Measurements from ENCODE around the gene PRSS22.

The PRSS22 gene

DNA sequence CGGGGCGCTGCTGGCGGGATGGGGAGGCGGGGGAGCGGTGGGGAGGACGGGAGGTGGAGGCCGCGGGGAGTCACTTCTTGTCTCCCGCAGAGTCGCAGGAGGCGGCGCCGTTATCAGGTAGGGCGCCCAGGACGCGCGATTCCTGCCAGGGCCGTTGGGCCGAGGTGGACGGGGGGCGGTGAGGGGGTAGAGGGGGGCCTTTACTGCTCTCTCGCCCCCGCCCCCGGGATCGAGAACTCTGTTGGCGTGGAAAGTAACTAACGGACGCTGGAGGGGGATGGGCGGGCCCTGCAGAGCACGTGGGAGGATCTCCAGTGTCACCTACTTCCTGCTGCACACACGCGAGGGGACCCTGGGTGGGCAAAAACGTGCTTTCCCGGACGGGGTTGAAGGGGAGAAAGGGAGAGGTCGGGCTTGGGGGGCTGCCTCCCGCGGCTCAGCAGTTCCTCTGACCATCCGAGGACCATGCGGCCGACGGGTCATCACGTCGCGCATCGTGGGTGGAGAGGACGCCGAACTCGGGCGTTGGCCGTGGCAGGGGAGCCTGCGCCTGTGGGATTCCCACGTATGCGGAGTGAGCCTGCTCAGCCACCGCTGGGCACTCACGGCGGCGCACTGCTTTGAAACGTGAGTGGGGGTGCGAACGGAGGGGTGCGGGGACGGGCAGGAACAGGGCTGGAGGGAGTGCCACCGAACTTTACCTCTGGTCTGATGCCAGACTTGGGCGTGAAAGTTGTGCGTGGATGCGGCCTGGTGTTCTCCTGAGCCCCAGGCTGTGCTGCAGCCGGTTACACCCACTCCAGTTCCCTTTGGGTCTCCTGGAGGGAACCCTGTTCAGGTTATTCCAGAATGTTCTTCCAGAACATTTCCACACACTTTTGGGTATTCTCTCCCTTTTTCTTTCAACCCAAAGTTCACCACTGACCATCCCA lies 40.4 kb downstream of the PRSS22 start:
- in situ Hi-C loops (cut with MboI; ENCODE audit: low sequenced_read_pairs), result no loop called here

DNA sequence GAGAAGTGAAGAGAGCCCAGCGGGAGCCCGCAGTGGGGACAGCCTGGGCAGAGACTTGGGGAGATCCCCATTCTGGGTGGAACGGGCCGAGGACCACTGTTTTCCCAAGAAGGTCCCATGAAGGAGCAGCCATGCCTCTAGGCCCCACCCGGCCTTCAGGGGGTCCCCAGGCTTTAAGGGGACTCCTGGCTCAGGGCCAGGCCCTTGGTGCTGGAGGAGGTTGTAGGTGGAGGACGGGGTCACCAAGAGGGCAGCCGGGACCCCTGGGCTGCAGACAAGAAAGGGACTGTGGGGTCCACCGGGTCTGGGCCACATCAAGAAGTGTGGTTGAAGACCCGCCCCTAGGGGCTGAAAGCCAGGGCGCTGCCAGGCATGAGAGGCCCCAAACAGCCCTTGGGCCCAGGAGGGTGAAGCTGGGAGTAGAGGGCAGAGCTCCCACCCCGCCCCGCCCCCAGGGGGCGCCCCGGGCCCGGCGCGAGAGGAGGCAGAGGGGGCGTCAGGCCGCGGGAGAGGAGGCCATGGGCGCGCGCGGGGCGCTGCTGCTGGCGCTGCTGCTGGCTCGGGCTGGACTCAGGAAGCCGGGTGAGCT lies 41.1 kb downstream of the PRSS22 start, which contains the start of gene PRSS21:
Gene PRSS21, plus strand, starts transcription at position 487 of the 589 bp plus-strand sequence. Its CDS starts 32 bp downstream, at position 519.
- in situ Hi-C loops (cut with MboI; ENCODE audit: low sequenced_read_pairs), result no loop called here

DNA sequence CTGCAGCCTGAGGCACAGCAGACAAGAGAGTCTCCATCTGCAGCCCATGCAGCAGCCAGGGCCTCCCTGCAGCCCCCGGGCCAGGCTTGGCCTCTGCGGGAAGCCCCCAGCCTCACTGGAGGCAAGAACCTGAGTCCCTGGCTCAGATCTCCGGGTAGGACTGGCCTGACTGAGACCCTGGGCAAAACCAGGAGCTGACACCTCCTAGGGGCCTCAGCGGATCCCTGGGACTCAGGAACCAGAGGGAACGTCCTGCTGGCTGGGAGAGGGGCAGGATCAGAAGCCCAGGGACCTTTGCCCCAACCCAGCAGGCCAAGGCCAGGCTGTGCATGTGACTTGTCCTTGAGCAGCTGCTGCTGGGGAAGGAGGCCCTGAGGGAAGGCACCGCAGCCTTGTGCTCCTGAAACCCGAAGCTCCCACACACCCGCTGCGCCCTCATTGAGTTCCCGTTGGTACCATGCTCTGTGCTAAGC lies 42.6 kb downstream of the PRSS22 start:
- in situ Hi-C loops (cut with MboI; ENCODE audit: low sequenced_read_pairs), result no loop called here

DNA sequence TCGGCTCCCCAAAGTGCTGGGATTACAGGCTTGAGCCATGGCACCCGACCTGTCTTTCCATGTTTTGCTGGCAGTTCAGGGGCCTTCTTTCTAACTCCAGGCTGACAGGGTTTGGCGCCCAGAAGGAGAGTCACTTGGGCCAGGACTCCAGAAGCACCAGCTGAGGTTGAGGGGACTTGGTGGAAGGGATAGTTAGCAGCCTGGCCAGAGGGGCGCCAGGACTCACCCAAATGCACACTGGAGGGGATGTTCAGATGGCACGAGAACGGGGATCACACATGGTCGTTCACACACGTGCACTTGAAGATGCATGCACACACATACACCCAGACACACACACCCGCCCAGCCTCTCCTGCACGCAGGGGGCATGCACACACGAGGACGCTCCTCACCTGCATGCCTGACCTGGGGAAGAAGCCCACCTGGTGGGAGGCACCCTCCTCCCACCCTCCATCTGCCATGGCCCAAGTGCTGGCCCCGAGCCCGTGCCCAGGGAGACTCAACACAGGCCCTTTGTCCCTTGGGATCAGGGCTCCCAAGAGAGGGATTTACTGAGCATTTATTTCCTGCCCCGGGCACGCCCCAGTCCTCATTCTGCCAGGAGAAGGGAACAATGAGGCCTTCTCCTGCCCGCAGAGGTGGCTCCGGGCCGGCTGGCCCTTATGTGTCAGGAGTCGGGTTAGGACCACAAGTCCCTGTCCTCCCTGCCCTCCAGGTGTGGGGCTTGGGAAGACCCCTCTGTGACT lies 43.2 kb downstream of the PRSS22 start:
- in situ Hi-C loops (cut with MboI; ENCODE audit: low sequenced_read_pairs), result no loop called here

DNA sequence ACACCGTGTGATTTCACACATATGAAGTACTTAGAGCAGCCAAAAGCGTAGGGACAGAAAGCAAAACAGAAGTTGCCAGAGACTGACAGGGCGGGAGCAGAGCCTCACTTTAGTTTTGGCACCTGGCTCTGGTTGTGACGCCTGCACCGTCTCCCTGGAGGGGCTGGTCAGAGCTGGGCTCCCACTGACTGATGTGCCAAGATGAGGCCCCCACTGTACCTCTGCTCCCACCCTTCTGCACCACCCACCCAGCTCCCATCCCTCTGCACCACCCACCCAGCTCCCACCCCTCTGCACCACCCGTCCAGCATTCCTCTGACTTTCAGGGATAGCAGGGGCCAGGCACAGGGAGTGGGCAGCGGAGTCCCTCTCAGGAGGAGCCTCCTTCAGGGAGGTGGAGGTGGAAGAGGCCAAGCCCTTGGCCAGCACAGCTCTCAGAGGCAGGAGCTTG lies 44.2 kb downstream of the PRSS22 start:
- in situ Hi-C loops (cut with MboI; ENCODE audit: low sequenced_read_pairs), result no loop called here

DNA sequence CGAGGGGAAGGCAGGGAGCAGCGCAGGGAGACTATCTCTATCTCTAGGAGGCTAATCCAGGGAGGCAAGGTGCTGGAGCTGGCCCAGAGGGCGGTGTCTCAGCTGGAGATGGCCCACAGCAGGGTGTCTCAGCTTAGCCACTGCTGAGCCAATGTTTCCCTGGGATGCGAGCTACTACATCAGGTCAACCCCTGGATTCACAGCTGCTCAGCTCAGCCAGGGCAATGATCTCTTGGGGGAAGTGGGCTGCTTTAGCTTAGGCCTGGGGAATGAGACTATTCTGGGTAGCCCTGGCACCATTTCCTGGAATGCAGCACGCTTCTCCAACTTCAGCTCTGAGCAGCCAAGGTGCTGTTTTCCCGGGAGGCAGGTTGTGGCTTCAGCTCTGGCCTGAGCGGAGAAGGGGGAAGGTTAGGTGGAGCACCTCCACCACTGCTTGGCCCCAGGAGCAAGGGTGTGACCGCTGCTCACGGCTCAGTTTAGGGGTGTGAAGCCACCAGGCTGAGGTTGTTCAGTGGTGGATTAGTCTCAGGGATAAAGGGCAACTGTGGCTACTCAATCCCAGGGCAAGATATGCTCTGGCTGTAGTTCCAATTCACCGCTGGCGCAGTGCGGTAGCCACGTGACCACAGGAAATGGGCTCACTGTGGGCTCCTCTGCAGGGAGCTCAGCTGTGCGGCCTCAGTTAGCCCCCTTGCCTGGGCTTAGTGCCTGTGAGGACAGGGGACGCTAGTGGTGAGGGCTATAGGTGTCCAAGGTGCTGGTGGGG lies 46.1 kb downstream of the PRSS22 start:
- in situ Hi-C loops (cut with MboI; ENCODE audit: low sequenced_read_pairs), result no loop called here

DNA sequence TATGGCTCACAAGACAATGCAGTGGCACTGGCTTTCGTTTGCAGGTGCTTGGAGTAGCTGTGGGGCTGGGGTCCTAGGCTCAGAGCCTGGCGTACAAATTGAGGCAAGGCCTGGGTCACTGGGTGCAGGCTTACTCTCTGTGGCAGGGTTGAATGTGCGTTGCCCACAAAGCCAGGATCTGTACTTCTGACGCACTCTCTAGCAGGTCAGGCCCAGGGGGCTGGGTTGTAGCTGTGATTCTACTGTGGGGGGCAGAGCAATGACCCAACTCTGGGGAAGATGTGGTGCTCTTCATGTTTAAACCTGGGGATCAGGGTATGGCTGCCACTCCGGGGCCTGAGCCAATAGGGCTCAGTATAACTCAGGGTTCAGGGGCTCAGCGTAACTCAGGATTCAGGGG lies 47.3 kb downstream of the PRSS22 start:
- in situ Hi-C loops (cut with MboI; ENCODE audit: low sequenced_read_pairs), result no loop called here

DNA sequence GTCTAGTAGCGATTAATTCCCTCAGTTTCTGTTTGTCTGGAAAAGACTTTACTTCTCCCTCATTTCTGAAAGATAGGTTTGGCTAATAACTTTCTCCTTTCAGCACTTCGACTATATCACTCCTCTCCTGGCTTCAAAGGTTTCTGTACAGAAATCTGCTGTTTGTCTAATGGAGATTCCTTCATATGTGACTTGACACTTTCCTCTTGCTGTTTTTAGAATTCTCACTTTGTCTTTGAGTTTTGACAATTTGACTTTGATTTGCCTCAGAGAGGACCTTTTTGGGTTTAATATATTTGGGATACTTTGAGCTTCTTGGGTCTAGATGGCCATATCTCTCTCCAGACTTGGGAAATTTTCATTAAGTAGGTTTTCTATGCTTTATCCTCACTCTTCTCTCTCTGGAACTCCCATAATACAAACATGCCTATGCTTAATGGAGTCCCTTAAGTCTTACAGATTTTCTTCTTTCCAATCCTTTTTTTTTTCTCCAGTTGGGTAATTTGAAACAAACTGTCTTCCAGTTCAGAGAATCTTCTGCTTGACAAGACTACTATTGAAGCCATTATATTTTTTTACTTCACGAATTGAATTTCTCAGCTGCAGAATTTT lies 48.7 kb downstream of the PRSS22 start:
- in situ Hi-C loops (cut with MboI; ENCODE audit: low sequenced_read_pairs), result no loop called here

DNA sequence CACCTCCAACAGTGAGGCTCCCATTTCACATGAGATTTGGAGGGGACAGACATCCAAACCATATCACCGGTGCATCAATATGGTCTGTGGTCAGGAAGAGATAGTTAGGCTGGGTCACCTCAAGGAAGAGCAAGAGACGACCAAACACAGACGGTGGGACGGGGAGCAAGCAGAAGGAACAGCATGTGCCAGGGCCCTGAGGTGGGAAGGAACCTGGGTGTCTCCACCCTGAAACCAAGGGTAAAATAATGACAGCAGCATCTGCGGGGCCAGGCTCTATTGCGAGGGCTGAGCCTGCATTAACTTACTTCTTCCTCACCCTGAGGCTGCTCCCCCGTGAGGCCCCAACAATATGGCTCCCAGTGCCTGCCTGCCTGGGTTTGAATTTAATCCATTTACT lies 49.8 kb downstream of the PRSS22 start:
- in situ Hi-C loops (cut with MboI; ENCODE audit: low sequenced_read_pairs), result no loop called here

DNA sequence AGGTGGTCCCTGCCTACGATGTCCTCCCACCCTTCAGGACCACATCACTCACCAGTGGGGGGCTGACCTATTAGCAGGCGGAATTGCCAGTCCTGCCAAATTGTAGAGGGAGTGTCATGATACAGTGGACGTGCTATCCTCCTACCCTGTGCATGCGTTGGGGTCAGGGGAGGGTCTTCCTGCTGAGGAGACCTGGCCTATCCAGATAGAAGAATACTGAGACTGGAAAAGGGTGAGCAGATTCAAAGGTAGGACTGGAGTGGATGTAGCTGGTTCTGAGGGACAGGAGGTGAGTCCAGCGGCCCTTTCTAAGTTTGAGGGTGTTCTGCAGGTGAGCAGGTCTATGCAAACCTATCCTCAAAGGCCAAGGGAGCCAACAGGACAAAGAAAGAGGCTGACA lies 51.7 kb downstream of the PRSS22 start:
- in situ Hi-C loops (cut with MboI; ENCODE audit: low sequenced_read_pairs), result no loop called here

DNA sequence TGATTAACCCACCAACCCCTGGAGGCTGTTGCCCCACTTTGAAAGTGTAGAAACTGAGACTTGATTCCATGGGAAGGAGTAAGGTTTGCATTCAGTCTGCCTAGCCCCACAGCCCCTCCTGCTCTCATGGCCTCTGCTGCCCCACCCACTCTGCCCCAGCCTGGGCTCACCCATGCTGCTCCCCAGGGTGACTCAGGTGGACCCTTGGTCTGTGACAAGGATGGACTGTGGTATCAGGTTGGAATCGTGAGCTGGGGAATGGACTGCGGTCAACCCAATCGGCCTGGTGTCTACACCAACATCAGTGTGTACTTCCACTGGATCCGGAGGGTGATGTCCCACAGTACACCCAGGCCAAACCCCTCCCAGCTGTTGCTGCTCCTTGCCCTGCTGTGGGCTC lies 53.2 kb downstream of the PRSS22 start:
- in situ Hi-C loops (cut with MboI; ENCODE audit: low sequenced_read_pairs), result no loop called here

DNA sequence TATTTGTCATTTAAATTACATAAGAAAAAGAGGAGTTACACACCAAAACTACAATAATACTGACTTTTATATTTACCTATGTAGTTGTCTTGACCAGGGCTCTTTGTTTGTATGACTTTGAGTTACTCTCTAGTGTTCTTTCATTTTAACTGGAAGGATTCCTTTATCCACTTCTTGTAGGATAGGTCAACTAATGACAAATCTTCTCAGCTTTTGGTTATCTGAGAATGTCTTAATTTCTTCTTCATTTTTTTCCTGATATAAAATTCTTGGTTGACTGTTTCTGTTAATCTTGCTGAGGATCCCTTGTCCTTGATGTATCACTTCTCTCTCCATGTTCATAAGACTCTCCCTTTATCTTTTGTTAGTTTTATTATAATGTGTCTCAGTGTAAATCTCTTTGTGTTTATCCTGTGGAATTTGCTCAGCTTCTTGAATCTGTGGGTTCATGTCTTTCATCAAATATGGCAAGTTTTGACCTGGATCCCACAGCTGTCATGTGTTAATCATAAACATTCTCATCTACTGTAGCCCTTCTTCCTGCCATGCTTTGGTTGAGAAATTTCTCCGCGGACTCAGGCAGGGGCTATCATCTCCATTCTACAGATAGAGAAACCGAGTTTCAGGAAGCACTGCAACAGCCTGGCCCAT lies 54.3 kb downstream of the PRSS22 start:
- in situ Hi-C loops (cut with MboI; ENCODE audit: low sequenced_read_pairs), result no loop called here
